Measurements from ENCODE around the gene VRK3.

DNA sequence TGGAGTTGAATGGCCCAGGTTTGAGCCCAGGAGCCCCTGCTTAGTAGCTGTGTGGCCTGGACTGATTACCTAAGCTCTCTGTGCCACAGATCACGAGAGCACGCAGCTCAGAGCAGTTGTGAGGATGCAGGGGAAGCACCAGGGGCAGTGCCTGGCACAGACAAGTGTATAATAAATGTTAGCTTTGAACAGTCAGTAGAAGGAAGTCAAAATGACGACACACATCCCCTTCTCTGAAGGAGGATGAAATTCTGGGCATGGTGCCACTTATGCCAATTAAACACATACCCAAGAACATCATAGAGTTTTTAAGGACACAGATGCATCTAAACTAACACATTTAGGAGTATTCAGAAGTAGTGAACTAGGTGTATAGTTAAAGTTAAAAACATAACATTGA, 39.3 kb downstream of the VRK3 start:
- TF ChIP-seq POLR2AphosphoS5 (IDR thresholded peaks at IDR 0.05; ENCODE audit: borderline replicate concordance, low read depth, low read length) (no peak), FOXP2 (optimal IDR thresholded peaks at IDR 0.05; ENCODE audit: control extremely low read depth, extremely low read length, insufficient read depth) (no peak)
